Ammon's horn (tissue), 1 donor: ENCODE measurements around the gene CASS4.
"Not testable (repeated sequence)": the region's sequence is repeated elsewhere in the genome, so short reads cannot be mapped to it uniquely, and the experiment has no call there.

ENCODE experiments used
- DNase-seq: peaks from one replicate; pipeline ENCODE4 v3.0.0-alpha.2; 2016; ENCODE audit warnings: low spot score

CASS4 gene

GRCh38 chr20:56411759-56412472 is at the start of gene CASS4:
Gene CASS4 (plus strand): TSS chr20:56412260. CDS start chr20:56412459, 199 bp downstream.
- peak; percentile 60 for DNase-seq

GRCh38 chr20:56362833-56363413 is 49.1 kb upstream of the CASS4 start:
- no peak for DNase-seq

GRCh38 chr20:56363491-56363890 is 48.6 kb upstream of the CASS4 start:
- peak; percentile 50 for DNase-seq

- DNase-seq = peak; percentile 67
Measured at GRCh38 chr20:56368351-56369134, 43.5 kb upstream of the CASS4 start.

- no peak for DNase-seq
Measured at GRCh38 chr20:56369179-56369578, 42.9 kb upstream of the CASS4 start.

GRCh38 chr20:56371977-56372376 is 40.1 kb upstream of the CASS4 start:
- DNase-seq = peak; percentile 39

GRCh38 chr20:56372850-56373249 is 39.2 kb upstream of the CASS4 start:
- DNase-seq = no peak

- no peak for DNase-seq
Measured at GRCh38 chr20:56373942-56374341, 38.1 kb upstream of the CASS4 start.

- DNase-seq = no peak
Measured at GRCh38 chr20:56376331-56376730, 35.7 kb upstream of the CASS4 start.

- DNase-seq = no peak
Measured at GRCh38 chr20:56378386-56378785, 33.7 kb upstream of the CASS4 start.

- DNase-seq = no peak
Measured at GRCh38 chr20:56380375-56380774, 31.7 kb upstream of the CASS4 start.

- DNase-seq = no peak
Measured at GRCh38 chr20:56381501-56381900, 30.6 kb upstream of the CASS4 start.

GRCh38 chr20:56382696-56383095 is 29.4 kb upstream of the CASS4 start:
- DNase-seq = no peak

- DNase-seq = no peak
Measured at GRCh38 chr20:56383334-56383733, 28.7 kb upstream of the CASS4 start.

- DNase-seq = no peak
Measured at GRCh38 chr20:56385130-56385529, 26.9 kb upstream of the CASS4 start.

- DNase-seq = no peak
Measured at GRCh38 chr20:56386219-56386618, 25.8 kb upstream of the CASS4 start.

- DNase-seq = no peak
Measured at GRCh38 chr20:56388882-56389281, 23.2 kb upstream of the CASS4 start.

- no peak for DNase-seq
Measured at GRCh38 chr20:56389807-56390206, 22.3 kb upstream of the CASS4 start.

GRCh38 chr20:56390396-56390795 is 21.7 kb upstream of the CASS4 start:
- DNase-seq = not testable (repeated sequence)

GRCh38 chr20:56391037-56391436 is 21.0 kb upstream of the CASS4 start:
- no peak for DNase-seq

- DNase-seq = no peak
Measured at GRCh38 chr20:56391596-56392131, 20.4 kb upstream of the CASS4 start.

- DNase-seq = peak; percentile 99
Measured at GRCh38 chr20:56392132-56392880, 19.8 kb upstream of the CASS4 start, which contains the start of the genes AURKA and CSTF1. Gene AURKA (minus strand): TSS chr20:56392215. CDS start chr20:56388197, 4,018 bp downstream. Gene CSTF1 (plus strand): TSS chr20:56392645. CDS start chr20:56395553, 2,908 bp downstream.
